HK-2 (cell line): ENCODE results near the gene USP10.
"Not testable (repeated sequence)": the region's sequence is repeated elsewhere in the genome, so short reads cannot be mapped to it uniquely, and the experiment has no call there.

ENCODE experiments used
- DNase-seq: peaks from one replicate; pipeline ENCODE4 v3.0.0-alpha.2; 2018; ENCODE audit not compliant: unreplicated experiment

The USP10 gene

DNA sequence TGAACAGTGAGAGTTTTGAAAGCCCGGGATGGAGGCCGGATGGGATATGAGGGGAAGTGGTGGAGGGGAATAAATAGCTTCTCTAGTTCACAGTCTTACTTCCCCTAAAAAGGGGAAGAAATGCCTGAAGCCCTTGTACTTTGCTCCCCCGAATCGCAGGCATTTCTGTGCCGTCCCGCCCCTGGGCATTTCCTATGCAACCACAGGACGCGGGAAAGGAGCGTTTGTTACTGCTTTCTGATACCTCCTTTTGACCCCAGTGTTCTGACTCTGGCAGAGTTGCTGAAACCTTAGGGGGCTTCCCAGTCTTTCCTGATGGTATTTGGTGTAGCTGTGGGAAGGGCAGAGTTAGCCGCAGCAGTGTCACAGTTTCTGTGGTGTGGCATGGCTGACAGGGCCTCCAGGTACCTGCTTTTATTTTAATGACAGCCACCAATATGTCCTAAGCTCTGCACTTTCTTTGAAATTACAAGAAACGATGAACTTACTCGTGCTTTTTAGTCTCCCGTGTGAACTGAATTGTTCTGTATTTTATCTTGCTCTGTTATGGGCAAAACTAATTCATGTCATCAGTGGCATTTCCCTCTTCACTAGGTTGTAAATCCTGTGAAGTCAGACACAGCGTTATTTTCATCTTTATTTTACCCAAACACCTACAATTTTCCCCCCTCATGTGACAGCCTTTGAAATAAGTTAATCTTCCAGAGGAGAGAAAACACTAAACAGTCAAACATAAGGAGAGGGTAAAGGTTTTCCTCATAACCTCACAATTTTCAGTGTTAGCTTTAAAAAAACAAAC lies 27.1 kb downstream of the USP10 start:
- no peak for DNase-seq

GRCh38 chr16:84728853-84729424 lies 29.1 kb downstream of the USP10 start:
- no peak for DNase-seq

- no peak for DNase-seq
Measured at GRCh38 chr16:84729716-84730320, 30.0 kb downstream of the USP10 start.

- DNase-seq = peak; percentile 53
Measured at GRCh38 chr16:84730406-84731106, 30.8 kb downstream of the USP10 start.

GRCh38 chr16:84732332-84732673 lies 32.5 kb downstream of the USP10 start:
- not testable (repeated sequence) for DNase-seq

- DNase-seq = no peak
Measured at GRCh38 chr16:84732674-84733352, 33.0 kb downstream of the USP10 start.

GRCh38 chr16:84735849-84736586 lies 36.2 kb downstream of the USP10 start:
- no peak for DNase-seq

DNA sequence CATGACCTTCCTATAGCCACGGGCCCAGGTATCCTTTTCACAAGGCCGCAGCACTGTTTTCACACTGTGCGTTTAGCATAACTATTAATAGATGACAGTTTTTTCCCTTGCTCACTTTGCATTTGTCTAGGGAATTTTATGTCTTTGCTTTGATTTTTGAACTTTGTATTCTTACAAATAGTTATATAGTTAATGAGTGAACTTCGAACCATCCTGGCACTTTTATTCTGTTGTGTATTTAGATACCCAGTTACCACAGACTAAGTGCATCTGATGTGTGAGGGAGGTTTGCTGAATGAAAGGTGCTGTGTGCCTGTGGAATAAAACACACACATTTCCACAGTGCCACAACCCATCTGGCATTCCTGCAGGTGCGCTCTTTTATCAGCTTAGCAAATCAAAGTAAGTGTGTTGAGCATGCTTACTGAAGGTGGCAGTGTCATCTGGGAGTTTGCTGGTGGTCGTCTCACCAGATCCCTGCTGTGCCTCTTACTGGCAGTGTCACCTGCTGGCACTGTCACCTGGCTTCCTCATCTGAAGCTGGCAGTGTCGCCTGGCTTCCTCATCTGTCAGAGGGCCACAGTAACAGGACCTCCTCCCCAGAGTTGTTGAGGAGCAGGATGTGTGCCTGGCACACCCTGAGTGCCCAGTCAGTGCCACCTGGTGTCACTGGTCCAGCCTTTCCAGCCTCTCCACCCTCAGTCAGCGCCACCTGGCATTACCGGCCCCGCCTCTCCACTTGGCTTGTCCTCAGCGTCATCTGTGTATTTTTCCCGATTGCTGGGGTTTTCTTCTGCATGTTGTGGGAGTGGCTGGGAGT lies 37.6 kb downstream of the USP10 start:
- DNase-seq = no peak

DNA sequence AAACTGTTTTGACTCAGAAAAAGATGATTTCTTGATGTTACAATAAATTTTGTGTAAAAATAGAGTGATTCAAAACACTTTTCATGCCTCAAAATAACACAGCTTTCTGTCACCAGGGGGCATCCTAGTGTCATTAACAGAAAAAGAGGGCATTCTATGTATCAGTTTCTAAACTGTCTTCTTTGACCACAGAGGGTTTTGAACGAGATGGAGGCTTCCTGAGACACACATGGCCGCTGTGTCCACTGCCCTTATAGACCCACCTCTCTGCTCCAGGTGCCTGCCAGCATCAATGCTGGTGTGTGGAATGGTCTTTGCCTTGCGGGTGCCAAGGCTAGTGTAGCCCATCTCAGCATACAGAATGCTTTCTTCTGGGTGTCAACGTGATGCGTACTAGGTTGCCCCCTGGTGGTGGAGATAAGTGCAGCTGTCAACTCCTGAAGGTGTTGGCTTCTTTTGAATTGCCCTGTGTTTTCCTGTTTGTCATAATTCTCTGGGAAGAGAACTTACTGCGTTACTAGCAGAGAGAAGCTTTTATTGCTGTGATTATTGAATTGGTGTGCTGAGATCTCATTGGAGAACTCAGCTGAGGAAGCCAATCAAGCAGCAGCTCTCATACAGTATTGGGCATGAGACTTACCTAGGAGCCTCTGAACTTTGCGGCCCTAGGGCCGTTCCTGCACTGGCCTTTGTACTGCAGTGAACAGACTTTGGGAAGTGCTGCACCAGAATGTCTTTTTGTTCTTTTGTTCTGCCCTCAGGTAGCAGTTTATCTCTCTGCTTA lies 38.6 kb downstream of the USP10 start:
- peak; percentile 71 for DNase-seq

- peak; percentile 35 for DNase-seq
Measured at GRCh38 chr16:84739349-84740124, 39.7 kb downstream of the USP10 start.

DNA sequence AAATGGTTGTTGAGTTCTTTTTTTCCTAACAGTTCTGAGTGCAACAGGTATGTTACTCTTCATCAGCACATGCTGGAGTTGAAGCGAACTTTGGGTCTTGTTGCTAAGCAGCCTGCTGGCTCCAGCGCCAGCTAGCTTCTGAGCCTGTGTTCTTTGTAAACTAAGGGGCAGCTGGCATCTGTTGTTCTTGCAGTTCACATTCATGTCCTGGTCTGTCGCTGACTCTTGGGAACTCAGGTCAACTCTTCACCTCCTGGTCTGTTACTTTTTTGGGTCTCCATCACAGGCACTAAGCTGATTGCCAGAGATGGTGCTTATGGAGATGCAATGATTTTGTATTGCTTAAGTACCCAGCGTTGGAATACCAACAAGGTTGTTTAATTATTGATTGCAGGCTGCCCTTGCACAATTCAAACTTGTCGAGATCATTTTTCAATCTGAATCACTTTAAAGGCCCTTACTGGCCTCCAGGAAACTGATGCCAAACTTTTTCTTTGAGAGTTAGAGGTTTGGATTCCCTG lies 40.9 kb downstream of the USP10 start:
- no peak for DNase-seq

DNA sequence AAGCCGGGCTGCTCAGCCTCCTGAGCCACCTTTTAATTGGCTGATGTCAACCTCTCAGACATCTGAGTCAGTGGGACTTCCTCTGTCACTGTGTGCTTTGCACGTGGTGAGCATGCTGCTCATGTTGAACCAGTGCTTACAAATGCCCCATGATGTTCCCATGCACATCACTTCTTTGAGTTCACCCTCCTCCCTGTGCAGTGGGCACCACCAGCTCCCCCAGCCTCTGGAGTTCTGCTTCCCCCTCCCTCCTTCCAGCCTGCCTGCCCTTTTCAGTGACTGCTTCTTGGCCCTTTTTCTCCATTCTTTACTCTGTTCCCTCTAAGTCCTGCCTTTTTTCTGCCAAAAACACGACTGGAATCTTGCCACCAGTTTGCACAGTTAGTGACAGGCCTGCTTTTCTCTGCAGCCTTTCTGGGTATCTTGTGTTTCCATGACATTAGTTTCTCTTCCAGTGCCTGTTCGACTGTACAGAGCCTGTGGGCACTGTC lies 41.6 kb downstream of the USP10 start:
- peak; percentile 46 for DNase-seq

DNA sequence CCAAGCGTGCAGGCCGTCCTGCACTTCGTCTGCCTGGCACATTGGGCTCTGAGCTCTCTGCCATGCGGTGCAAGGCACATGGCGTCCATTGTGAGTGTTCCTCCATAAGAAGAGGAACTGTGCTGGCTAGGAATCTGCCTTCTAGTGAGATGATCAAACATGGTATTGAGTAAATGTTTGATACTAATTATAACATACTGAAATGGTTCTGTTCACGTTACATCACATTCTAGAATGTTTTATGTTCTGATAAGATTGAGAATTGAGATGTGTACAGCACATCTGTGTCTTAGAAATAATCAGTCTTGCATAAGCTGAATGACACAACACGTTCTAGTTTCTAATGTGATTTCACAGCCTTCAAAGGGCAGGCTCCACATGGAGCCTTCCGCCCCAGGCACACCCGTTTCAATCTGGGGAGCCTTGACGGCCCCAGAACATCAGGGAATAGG lies 42.9 kb downstream of the USP10 start:
- no peak for DNase-seq

- no peak for DNase-seq
Measured at GRCh38 chr16:84746231-84746630, 46.4 kb downstream of the USP10 start.

DNA sequence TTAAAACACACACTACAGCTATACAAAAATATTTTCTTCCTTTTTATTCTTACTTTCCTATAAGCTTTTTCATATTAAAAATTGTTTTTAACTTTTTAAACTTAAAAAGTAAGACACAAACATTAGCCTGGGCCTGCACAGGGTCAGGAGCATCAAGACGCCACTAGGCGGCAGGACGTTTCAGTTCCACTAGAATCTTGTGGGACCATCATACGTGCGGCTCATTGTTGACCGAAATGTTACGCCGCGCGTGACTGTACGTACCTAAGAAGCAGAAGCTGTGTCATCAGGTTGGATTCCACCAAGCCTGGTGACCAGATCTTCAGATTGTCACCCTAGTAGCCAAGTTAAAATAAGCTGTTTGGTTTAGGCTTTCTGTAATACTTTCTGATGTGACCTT lies 47.1 kb downstream of the USP10 start:
- DNase-seq = no peak

GRCh38 chr16:84748247-84748646 lies 48.4 kb downstream of the USP10 start:
- DNase-seq = not testable (repeated sequence)

DNA sequence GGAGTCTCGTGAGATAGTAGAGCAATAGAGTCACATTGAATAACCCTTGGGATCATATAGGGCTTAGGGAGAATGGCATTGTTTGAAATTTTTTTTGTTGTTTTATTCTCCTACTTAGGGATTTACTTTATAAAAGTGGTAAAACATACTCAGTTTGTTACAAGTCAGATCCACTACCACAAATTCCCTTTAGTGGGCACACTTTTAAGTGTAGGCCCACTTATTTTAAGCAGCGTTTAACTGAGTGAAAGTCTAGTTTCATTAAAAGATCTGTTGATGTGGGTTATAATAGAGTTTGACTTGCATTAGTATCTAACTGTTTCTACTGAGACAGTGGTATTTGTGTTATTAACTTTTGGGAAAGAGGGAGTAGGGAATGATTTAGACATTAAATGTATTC lies 49.3 kb downstream of the USP10 start:
- DNase-seq = no peak

DNA sequence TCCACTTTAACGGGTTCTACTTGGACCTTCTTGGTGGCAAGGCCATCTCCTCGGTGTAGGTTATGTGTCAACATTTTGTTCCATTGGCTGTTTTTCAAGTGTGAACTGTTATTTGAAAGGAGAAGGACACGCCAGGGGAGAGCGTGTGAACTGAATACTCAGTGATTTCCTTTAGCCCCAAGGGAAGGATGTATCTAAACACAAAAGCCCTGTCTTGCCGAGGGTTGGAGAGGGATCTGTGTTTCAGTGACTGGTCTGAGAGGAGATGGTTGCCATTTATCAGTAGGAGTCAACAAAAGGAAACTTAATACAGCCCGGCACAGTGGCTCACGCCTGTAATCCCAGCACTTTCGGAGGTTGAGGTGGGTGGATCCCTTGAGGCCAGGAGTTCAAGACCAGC lies 50.0 kb downstream of the USP10 start:
- no peak for DNase-seq
